Gastroesophageal sphincter (tissue), 4 donors: ENCODE measurements around the gene TIAM2. TPM values are rescaled to one million over a fixed set of nuclear protein-coding genes. Genes with fewer than 3 reads are reported as not detected.

Experiments used
- ATAC-seq: fragments of 150-250 bp; one replicate; pipeline ENCODE4 v1.9.1; 2016; ENCODE audit warnings: mild to moderate bottlenecking, moderate library complexity
- H3K27ac ChIP-seq, 4 donors: fragments of 200-600 bp; sonication (generic) in 3 of 4; 1 replicate in 3 of 4; 2 replicates in 1 of 4; pipeline ENCODE4 v1.5.1; 2016 to 2019
- H3K27me3 ChIP-seq: fragments of 200-600 bp; sonication (generic); one replicate; pipeline ENCODE4 v1.5.1; 2019
- H3K36me3 ChIP-seq, 2 donors: fragments of 200-600 bp; sonication (generic); one replicate each; pipeline ENCODE4 v1.5.1; 2019; ENCODE audit warnings: control low read depth in 1 of 2
- H3K4me1 ChIP-seq, 3 donors: fragments of 200-600 bp; sonication (generic); 1 replicate in 2 of 3; 2 replicates in 1 of 3; pipeline ENCODE4 v1.5.1; 2016 to 2019; ENCODE audit warnings: control low read depth in 2 of 3
- H3K4me3 ChIP-seq, 2 donors: fragments of 200-600 bp; sonication (generic); one replicate each; pipeline ENCODE4 v1.5.1; 2019; ENCODE audit warnings: mild to moderate bottlenecking in 1 of 2, moderate library complexity in 1 of 2
- H3K9me3 ChIP-seq, 3 donors: fragments of 200-600 bp; sonication (generic); one replicate each; pipeline ENCODE4 v1.5.1; 2017 to 2019; ENCODE audit warnings: control low read depth in 2 of 3
- CTCF ChIP-seq, 4 experiments: fragments of 200-600 bp in 2 of 4; fragments of 450-650 bp in 2 of 4; sonication (generic) in 1 of 4; IDR thresholded peaks; one replicate each; pipeline ENCODE4 v1.5.1; 2017 to 2019; ENCODE audit warnings: antibody characterized with exemption in 4 of 4, mild to moderate bottlenecking in 2 of 4, moderate library complexity in 2 of 4
- EP300 ChIP-seq: sonication (generic); formaldehyde crosslinking; IDR thresholded peaks from one replicate; pipeline ENCODE4 v1.6.1; 2017; ENCODE audit warnings: antibody characterized with exemption, mild to moderate bottlenecking
- POLR2A ChIP-seq, 2 donors: fragments of 450-650 bp; IDR thresholded peaks; one replicate each; pipeline ENCODE4 v1.6.1; 2017; ENCODE audit warnings: antibody characterized with exemption in 2 of 2, mild to moderate bottlenecking in 2 of 2, moderate library complexity in 1 of 2
- POLR2AphosphoS5 ChIP-seq: sonication (generic); formaldehyde crosslinking; IDR thresholded peaks from one replicate; pipeline ENCODE4 v1.6.1; 2017; ENCODE audit warnings: antibody characterized with exemption
- WGBS, 2 donors: methylation state at CpG; one replicate each; pipeline ENCODE4 v1.1.5; 2018; ENCODE audit warnings: low coverage in 1 of 2; 5-methylcytosine and 5-hydroxymethylcytosine counted together
- total RNA-seq, 4 donors: library from RNA; depleted of rRNA; stranded (reverse); fragments of >200 nt; gene quantifications; one replicate each; pipeline ENCODE4 v1.1.0, GENCODE V29; 2016

TIAM2 gene
- total RNA-seq, 4 donors from 2014 or later, result 6.3 to 22.6 (median 14.2) TPM

GRCh38 chr6:155244434-155244833 lies 249.3 kb downstream of the TIAM2 start:
- Histone ChIP-seq H3K4me1 (peaks cover 0 to 54% (median 0%) of the 10 kb centered on the region in 3 donors), H3K9me3 (no peaks in the 10 kb centered on the region), H3K27ac (peak overlapping the region in 3 of 4 donors; percentile 53 to 71 (median 70)), H3K27me3 (no peaks in the 10 kb centered on the region), H3K4me3 (no peak overlapping the region), H3K36me3 (peaks cover 0 to under 1% of the 10 kb centered on the region in 2 donors)
- ATAC-seq, result no peak
- TF ChIP-seq POLR2AphosphoS5 (no peak), CTCF (IDR thresholded peaks at IDR 0.05) (no peak), EP300 (no peak), POLR2A (IDR thresholded peaks at IDR 0.05) (no peak)
- WGBS, 2 donors, result 78 to 81% methylated on average over 4 of the region's 4 CpGs

DNA sequence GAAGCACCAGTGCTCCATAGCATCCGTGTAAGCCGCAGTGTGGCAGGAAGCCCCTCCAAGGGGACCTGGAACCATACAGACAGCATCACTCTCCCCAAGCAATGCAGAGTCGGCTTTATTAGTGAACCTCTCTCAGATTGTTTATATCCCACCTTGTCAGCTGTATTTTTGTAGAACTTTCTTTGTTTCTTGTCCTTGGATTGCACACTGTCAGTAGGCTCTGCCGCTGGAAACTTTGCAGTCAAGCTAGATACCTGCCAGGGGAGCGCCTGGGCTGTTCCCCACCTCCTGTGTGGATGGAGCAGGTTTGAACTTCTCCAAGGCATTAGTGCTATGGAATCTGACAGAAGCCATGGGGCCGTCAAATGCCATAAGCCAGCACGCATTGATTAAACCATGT lies 250.1 kb downstream of the TIAM2 start:
- no peaks in the 10 kb centered on the region for H3K27me3 ChIP-seq
- 78 to 85% methylated on average over 5 of the region's 7 CpGs for WGBS, 2 donors
- H3K36me3 ChIP-seq, result peaks cover 0 to 5% of the 10 kb centered on the region in 2 donors
- H3K9me3 ChIP-seq, result no peaks in the 10 kb centered on the region
- H3K4me3 ChIP-seq, result no peak overlapping the region
- H3K27ac ChIP-seq, result peak overlapping the region; percentile 20 to 71 (median 54)
- no peak for ATAC-seq
- TF ChIP-seq EP300 (no peak), CTCF (IDR thresholded peaks at IDR 0.05) (no peak), POLR2AphosphoS5 (no peak), POLR2A (IDR thresholded peaks at IDR 0.05) (no peak)
- peaks cover 0 to 52% (median 0%) of the 10 kb centered on the region in 3 donors for H3K4me1 ChIP-seq

DNA sequence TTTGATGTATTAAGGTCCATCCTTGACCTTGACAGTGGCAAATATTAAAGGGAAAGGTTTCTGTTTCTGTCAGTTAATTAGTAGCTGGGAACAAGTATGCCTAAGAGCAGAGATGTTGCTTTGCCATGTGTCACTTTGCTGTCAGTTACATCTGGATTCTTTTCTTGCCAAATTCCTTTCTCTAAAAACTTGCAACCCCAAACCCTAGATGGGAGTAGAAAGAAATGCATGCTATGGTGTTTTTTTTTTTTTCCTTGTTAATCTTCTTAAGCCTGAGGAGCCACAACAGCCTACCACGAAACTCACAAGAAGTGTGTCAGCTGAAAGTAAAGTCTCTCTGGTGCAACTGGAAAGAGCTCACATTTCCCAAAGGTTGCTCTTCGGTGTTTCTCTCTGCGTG lies 250.7 kb downstream of the TIAM2 start:
- Histone ChIP-seq H3K27ac (peak overlapping the region in 2 of 4 donors; percentile 71 to 81), H3K36me3 (peaks cover 0 to 7% of the 10 kb centered on the region in 2 donors), H3K27me3 (no peaks in the 10 kb centered on the region), H3K4me1 (peaks cover 0 to 46% (median 0%) of the 10 kb centered on the region in 3 donors), H3K4me3 (no peak overlapping the region), H3K9me3 (no peaks in the 10 kb centered on the region)
- TF ChIP-seq CTCF (IDR thresholded peaks at IDR 0.05) (no peak), EP300 (no peak), POLR2A (IDR thresholded peaks at IDR 0.05) (no peak), POLR2AphosphoS5 (no peak)
- no peak for ATAC-seq
- WGBS, 2 donors, result 80 to 89% methylated on average over 3 of the region's 3 CpGs

DNA sequence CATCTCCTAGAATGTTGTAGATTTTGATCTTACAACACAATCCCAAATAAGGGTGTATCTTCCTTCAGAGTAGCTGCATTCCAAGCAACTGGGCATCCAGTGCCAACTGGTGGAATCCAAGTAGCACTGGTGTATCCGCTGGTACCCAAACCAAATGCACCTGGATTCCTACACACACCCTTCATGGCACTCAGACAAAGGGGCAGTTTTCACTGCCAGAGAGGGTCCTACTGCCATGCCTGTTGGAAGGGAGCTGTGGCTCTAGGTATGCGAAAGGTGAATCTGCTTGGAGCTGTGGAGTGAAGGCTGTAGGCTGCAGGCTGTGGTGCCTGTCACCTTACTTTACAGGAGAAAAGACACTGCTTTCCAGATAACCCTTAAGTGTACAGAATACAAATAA lies 251.7 kb downstream of the TIAM2 start:
- peak overlapping the region in 3 of 4 donors; percentile 71 to 81 (median 80) for H3K27ac ChIP-seq
- ATAC-seq, result no peak
- no CpG with 5 or more reads among the region's 2 CpGs for WGBS, 2 donors
- no peaks in the 10 kb centered on the region for H3K9me3 ChIP-seq
- peaks cover 0 to 9% of the 10 kb centered on the region in 2 donors for H3K36me3 ChIP-seq
- H3K27me3 ChIP-seq, result no peaks in the 10 kb centered on the region
- TF ChIP-seq POLR2AphosphoS5 (no peak), CTCF (IDR thresholded peaks at IDR 0.05) (no peak), EP300 (no peak), POLR2A (IDR thresholded peaks at IDR 0.05) (no peak)
- H3K4me1 ChIP-seq, result peaks cover 0 to 37% (median 0%) of the 10 kb centered on the region in 3 donors
- no peak overlapping the region for H3K4me3 ChIP-seq

GRCh38 chr6:155247618-155248007 lies 252.5 kb downstream of the TIAM2 start:
- Histone ChIP-seq H3K27ac (peak overlapping the region; percentile 45 to 81 (median 76)), H3K4me1 (peaks cover 0 to 31% (median 0%) of the 10 kb centered on the region in 3 donors), H3K36me3 (peaks cover 0 to 11% of the 10 kb centered on the region in 2 donors), H3K4me3 (no peak overlapping the region), H3K9me3 (no peaks in the 10 kb centered on the region), H3K27me3 (no peaks in the 10 kb centered on the region)
- ATAC-seq, result no peak
- 40% methylated on average over 3 of the region's 5 CpGs; no CpG with 5 or more reads in 1 of the 2 donors for WGBS, 2 donors
- TF ChIP-seq EP300, result no peak
- no peak for TF ChIP-seq CTCF (IDR thresholded peaks at IDR 0.05)
- TF ChIP-seq POLR2A (IDR thresholded peaks at IDR 0.05), result no peak
- TF ChIP-seq POLR2AphosphoS5, result no peak
